Osteocyte (in vitro differentiated cells): Measurements from ENCODE around the gene GCHFR. TPM values are rescaled to one million over a fixed set of nuclear protein-coding genes. Genes with fewer than 3 reads are reported as not detected.

ENCODE experiments used
- DNase-seq: peaks from one replicate; pipeline ENCODE4 v3.0.0; 2021; ENCODE audit warnings: mixed read lengths; ENCODE audit not compliant: unreplicated experiment; ENCODE audit errors: extremely low spot score
- H3K27ac Mint-ChIP-seq: one replicate; pipeline ENCODE4 v1.8.0; 2021; ENCODE audit warnings: mild to moderate bottlenecking, mixed read lengths; ENCODE audit not compliant: unreplicated experiment
- H3K27me3 Mint-ChIP-seq: one replicate; pipeline ENCODE4 v1.8.0; 2021; ENCODE audit warnings: mixed read lengths; ENCODE audit not compliant: unreplicated experiment
- H3K36me3 Mint-ChIP-seq: one replicate; pipeline ENCODE4 v1.8.0; 2021; ENCODE audit warnings: mixed read lengths; ENCODE audit not compliant: unreplicated experiment
- H3K4me1 Mint-ChIP-seq: one replicate; pipeline ENCODE4 v1.8.0; 2021; ENCODE audit warnings: mixed read lengths; ENCODE audit not compliant: unreplicated experiment
- H3K4me3 Mint-ChIP-seq: one replicate; pipeline ENCODE4 v1.8.0; 2021; ENCODE audit warnings: mild to moderate bottlenecking, moderate library complexity, mixed read lengths; ENCODE audit not compliant: unreplicated experiment
- H3K9me3 Mint-ChIP-seq: one replicate; pipeline ENCODE4 v1.8.0; 2021; ENCODE audit warnings: mixed read lengths; ENCODE audit not compliant: unreplicated experiment
- total RNA-seq: library from RNA; stranded (reverse); gene quantifications from 2 replicates; pipeline ENCODE4 v1.2.1, GENCODE V29; 2021
- TF ChIP-seq, protein P1 (sequence below): fragments of 200-600 bp; sonication (generic); IDR thresholded peaks from 2 replicates; pipeline ENCODE4 v1.5.0; 2021; ENCODE audit warnings: antibody characterized with exemption, mild to moderate bottlenecking, moderate library complexity

GCHFR gene
- total RNA-seq, 1 donor from 2014 or later: 3.8 TPM

- H3K4me1 Mint-ChIP-seq: peaks cover 18% of the 10 kb centered on the region
- no peaks in the 10 kb centered on the region for H3K27me3 Mint-ChIP-seq
Observed at GRCh38 chr15:40754574-40754882, 9.3 kb upstream of the GCHFR start.

DNA sequence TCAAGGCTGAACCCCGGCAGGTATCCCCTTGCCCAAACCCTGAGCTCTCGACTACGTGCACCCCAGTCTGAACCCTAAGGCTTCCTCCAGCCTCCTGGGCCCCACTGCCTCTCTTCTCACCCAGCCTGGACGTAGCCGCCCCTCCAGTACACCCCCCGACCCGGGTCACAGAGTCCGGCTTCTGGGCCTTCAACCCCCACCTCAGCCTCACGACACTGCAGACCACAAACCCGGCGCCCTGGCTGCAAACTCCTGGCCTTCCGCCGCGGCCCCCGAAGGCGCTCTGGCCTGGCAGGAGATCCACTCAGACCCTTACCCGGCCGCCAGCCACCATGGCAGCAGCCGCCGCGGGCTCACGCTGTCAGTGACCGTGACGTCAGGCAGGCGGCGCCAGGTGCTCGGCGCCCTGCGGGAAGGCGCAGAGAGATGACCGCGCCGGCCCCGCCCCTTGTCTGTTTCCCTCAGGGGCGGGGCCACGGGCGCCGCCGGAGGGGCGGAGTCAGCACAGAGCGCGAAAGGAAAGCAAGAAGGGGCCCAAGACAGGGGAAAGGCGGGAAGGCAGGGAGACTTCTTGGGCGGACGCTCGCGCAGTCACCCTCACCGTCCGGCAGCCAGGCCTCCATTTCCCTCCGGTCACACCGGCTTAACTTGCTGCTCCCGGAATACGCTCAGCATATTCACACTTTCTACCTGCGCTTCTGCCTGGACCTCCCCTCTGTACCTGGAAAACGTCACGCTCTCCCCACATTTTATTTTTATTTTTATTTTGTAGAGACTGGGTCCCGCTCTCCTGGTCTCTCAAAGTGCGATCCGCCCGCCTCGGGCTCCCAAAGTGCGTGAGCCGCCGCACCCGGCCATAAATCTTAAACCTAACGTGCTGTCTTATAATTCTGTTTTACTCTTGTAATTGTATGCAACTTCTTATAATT, 8.7 kb upstream of the GCHFR start, which contains the start of gene RMDN3:
RMDN3 (minus strand) TSS at position 372 of the 929 bp plus-strand sequence. CDS start 471 bp downstream, outside the sequence.
- Mint-ChIP-seq H3K36me3 (peaks cover 11% of the 10 kb centered on the region), H3K27me3 (no peaks in the 10 kb centered on the region)
- DNase-seq: peak; percentile 98

More at GRCh38 chr15:40754574-40754882, 9.3 kb upstream of the GCHFR start:
- no peaks in the 10 kb centered on the region for H3K9me3 Mint-ChIP-seq
- H3K36me3 Mint-ChIP-seq: peaks cover 14% of the 10 kb centered on the region
- TF ChIP-seq, protein P1, sequence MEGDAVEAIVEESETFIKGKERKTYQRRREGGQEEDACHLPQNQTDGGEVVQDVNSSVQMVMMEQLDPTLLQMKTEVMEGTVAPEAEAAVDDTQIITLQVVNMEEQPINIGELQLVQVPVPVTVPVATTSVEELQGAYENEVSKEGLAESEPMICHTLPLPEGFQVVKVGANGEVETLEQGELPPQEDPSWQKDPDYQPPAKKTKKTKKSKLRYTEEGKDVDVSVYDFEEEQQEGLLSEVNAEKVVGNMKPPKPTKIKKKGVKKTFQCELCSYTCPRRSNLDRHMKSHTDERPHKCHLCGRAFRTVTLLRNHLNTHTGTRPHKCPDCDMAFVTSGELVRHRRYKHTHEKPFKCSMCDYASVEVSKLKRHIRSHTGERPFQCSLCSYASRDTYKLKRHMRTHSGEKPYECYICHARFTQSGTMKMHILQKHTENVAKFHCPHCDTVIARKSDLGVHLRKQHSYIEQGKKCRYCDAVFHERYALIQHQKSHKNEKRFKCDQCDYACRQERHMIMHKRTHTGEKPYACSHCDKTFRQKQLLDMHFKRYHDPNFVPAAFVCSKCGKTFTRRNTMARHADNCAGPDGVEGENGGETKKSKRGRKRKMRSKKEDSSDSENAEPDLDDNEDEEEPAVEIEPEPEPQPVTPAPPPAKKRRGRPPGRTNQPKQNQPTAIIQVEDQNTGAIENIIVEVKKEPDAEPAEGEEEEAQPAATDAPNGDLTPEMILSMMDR: no peak
- peak overlapping the region; percentile 85 for H3K27ac Mint-ChIP-seq
- no peak for DNase-seq
- H3K4me3 Mint-ChIP-seq: peak overlapping the region; percentile 89

DNA sequence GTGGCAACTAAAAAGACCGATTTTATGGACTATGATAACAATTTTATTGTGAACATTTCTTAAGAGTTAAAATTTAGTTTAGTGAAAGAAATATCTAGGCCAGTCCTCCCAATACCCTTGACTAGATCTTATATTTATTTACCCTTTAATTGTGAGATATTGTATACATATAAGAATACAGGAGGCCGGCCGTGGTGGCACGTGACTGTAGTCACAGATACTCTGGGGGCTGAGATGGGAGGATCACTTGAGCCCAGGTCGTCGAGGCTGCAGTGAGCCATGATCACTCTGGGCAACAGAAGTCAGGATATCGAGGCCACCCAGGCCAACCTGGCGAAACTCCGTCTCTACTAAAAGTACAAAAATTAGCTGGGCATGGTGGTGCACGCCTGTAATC, 8.1 kb upstream of the GCHFR start:
- TF ChIP-seq, protein P1: no peak
- H3K36me3 Mint-ChIP-seq: peaks cover 11% of the 10 kb centered on the region
- peaks cover under 1% of the 10 kb centered on the region for H3K27me3 Mint-ChIP-seq
- H3K4me1 Mint-ChIP-seq: peaks cover 18% of the 10 kb centered on the region
- no peaks in the 10 kb centered on the region for H3K9me3 Mint-ChIP-seq
- DNase-seq: no peak
- H3K27ac Mint-ChIP-seq: peak overlapping the region; percentile 96
- H3K4me3 Mint-ChIP-seq: peak overlapping the region; percentile 89

More for the DNA sequence above, 8.7 kb upstream of the GCHFR start, which contains the start of gene RMDN3:
- H3K4me1 Mint-ChIP-seq: peaks cover 18% of the 10 kb centered on the region
- H3K9me3 Mint-ChIP-seq: no peaks in the 10 kb centered on the region
- H3K27ac Mint-ChIP-seq: peak within 1 kb of the TSS; percentile 96
- TF ChIP-seq, protein P1: no peak
- H3K4me3 Mint-ChIP-seq: peak within 1 kb of the TSS; percentile 89

DNA sequence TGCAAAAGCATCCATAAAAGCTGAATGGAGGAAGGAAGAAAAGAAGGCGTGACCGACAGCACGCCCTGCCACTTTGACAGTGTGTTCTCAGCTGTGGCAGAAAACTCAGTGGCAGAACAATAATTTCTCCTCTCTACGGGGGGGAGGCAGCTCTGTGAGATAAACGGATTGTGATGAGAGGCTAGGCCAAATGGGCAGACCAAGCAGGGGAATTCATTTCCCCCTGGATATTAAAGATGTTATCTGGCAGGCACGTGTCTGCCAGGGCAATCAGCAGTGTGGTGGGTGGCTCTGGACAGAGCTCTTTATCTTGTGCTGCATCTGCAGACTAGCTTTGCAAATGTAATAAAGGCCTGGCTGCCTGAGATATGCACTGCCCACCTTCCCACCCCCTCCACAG, 6.9 kb upstream of the GCHFR start:
- H3K4me1 Mint-ChIP-seq: peaks cover 18% of the 10 kb centered on the region

GRCh38 chr15:40759961-40760360, 3.9 kb upstream of the GCHFR start:
- Mint-ChIP-seq H3K27ac (no peak overlapping the region), H3K9me3 (no peaks in the 10 kb centered on the region), H3K36me3 (no peaks in the 10 kb centered on the region), H3K27me3 (peaks cover 4% of the 10 kb centered on the region), H3K4me3 (no peak overlapping the region), H3K4me1 (peaks cover 25% of the 10 kb centered on the region)
- DNase-seq: no peak
- TF ChIP-seq, protein P1: no peak

More for the DNA sequence above, 6.9 kb upstream of the GCHFR start:
- Mint-ChIP-seq H3K27me3 (peaks cover 4% of the 10 kb centered on the region), H3K4me3 (peak overlapping the region; percentile 44), H3K36me3 (peaks cover 5% of the 10 kb centered on the region), H3K9me3 (no peaks in the 10 kb centered on the region), H3K27ac (peak overlapping the region; percentile 23)
- TF ChIP-seq, protein P1: no peak
- DNase-seq: no peak
